H9 (cell line): ENCODE results near the gene LIG3. TPM values are rescaled to one million over a fixed set of nuclear protein-coding genes. Genes with fewer than 3 reads are reported as not detected.
"Not testable (repeated sequence)": the region's sequence is repeated elsewhere in the genome, so short reads cannot be mapped to it uniquely, and the experiment has no call there.

Source experiments
- DNase-seq: peaks from one replicate; pipeline ENCODE4 v3.0.0-alpha.2; 2017
- H2AFZ ChIP-seq: one replicate; pipeline ENCODE4 v1.6.1; 2013; ENCODE audit warnings: mild to moderate bottlenecking, low read length, control low read depth, moderate library complexity
- H2AK5ac ChIP-seq: 2 replicates; pipeline ENCODE4 v1.6.1; 2013; ENCODE audit warnings: low read length, control low read depth, mixed read lengths; ENCODE audit not compliant: insufficient read length
- H2BK120ac ChIP-seq: one replicate; pipeline ENCODE4 v1.6.1; 2013; ENCODE audit warnings: low read depth, mild to moderate bottlenecking, low read length, control low read depth, inconsistent platforms; ENCODE audit not compliant: poor library complexity, severe bottlenecking
- H2BK12ac ChIP-seq: 2 replicates; pipeline ENCODE4 v1.6.1; 2013; ENCODE audit warnings: low read length, control low read depth, mixed read lengths, low read depth; ENCODE audit not compliant: insufficient read length
- H2BK15ac ChIP-seq: 2 replicates; pipeline ENCODE4 v1.6.1; 2013; ENCODE audit warnings: low read depth, low read length, control low read depth
- H2BK20ac ChIP-seq: one replicate; pipeline ENCODE4 v1.6.1; 2013; ENCODE audit warnings: low read depth, mild to moderate bottlenecking, low read length, control low read depth, inconsistent platforms; ENCODE audit not compliant: poor library complexity, severe bottlenecking
- H2BK5ac ChIP-seq: 2 replicates; pipeline ENCODE4 v1.6.1; 2013; ENCODE audit warnings: low read length, control low read depth, mixed read lengths; ENCODE audit not compliant: insufficient read length
- H3K14ac ChIP-seq: 2 replicates; pipeline ENCODE4 v1.6.1; 2013; ENCODE audit warnings: low read length, control low read depth; ENCODE audit not compliant: insufficient read depth
- H3K18ac ChIP-seq: 2 replicates; pipeline ENCODE4 v1.6.1; 2013; ENCODE audit warnings: low read depth, mild to moderate bottlenecking, mixed read lengths, low read length, control low read depth; ENCODE audit not compliant: insufficient read length
- H3K23ac ChIP-seq: 2 replicates; pipeline ENCODE4 v1.6.1; 2013; ENCODE audit warnings: low read length, control low read depth, mixed read lengths, low read depth; ENCODE audit not compliant: insufficient read length
- H3K23me2 ChIP-seq: 2 replicates; pipeline ENCODE4 v1.6.1; 2013; ENCODE audit warnings: low read depth, mild to moderate bottlenecking, mixed read lengths, low read length, control low read depth; ENCODE audit not compliant: insufficient read length, poor library complexity, severe bottlenecking
- H3K27ac ChIP-seq: 2 replicates; pipeline ENCODE4 v1.5.1; 2013; ENCODE audit warnings: low read length, control low read depth, mixed read lengths, low read depth; ENCODE audit not compliant: insufficient read length
- H3K27me3 ChIP-seq: 2 replicates; pipeline ENCODE4 v1.6.1; 2013; ENCODE audit warnings: low read length, control low read depth, inconsistent platforms; ENCODE audit not compliant: insufficient read depth
- H3K4ac ChIP-seq: 2 replicates; pipeline ENCODE4 v1.6.1; 2013; ENCODE audit warnings: low read depth, mild to moderate bottlenecking, control low read depth, inconsistent platforms, low read length, moderate library complexity
- H3K4me1 ChIP-seq: 2 replicates; pipeline ENCODE4 v1.6.1; 2013; ENCODE audit warnings: low read length, control low read depth, inconsistent platforms; ENCODE audit not compliant: insufficient read depth
- H3K4me2 ChIP-seq: 2 replicates; pipeline ENCODE4 v1.6.1; 2013; ENCODE audit warnings: low read length, control low read depth, mixed read lengths; ENCODE audit not compliant: insufficient read length, insufficient read depth
- H3K56ac ChIP-seq: 2 replicates; pipeline ENCODE4 v1.6.1; 2013; ENCODE audit warnings: low read depth, mild to moderate bottlenecking, mixed read lengths, low read length, control low read depth; ENCODE audit not compliant: insufficient read length
- H3K79me1 ChIP-seq: 2 replicates; pipeline ENCODE4 v1.6.1; 2013; ENCODE audit warnings: low read depth, mild to moderate bottlenecking, moderate library complexity, low read length, control low read depth, inconsistent platforms; ENCODE audit not compliant: insufficient read depth, poor library complexity, severe bottlenecking
- H3K79me2 ChIP-seq: 2 replicates; pipeline ENCODE4 v1.6.1; 2013; ENCODE audit warnings: low read length, control low read depth, inconsistent platforms; ENCODE audit not compliant: insufficient read depth
- H3K9ac ChIP-seq: 2 replicates; pipeline ENCODE4 v1.6.1; 2013; ENCODE audit warnings: low read length, control low read depth, mixed read lengths; ENCODE audit not compliant: insufficient read length; ENCODE audit errors: extremely low read depth
- H3K9me3 ChIP-seq: one replicate; pipeline ENCODE4 v1.6.1; 2013; ENCODE audit warnings: low read depth, low read length, inconsistent platforms; ENCODE audit not compliant: control insufficient read depth
- H3T11ph ChIP-seq: one replicate; pipeline ENCODE4 v1.6.1; 2013; ENCODE audit warnings: mild to moderate bottlenecking, low read length, control low read depth, inconsistent platforms
- H4K20me1 ChIP-seq: one replicate; pipeline ENCODE4 v1.6.1; 2013; ENCODE audit not compliant: control insufficient read depth, insufficient read length, insufficient read depth
- H4K5ac ChIP-seq: 2 replicates; pipeline ENCODE4 v1.6.1; 2013; ENCODE audit warnings: low read depth, mild to moderate bottlenecking, mixed read lengths, low read length, control low read depth; ENCODE audit not compliant: insufficient read length
- H4K8ac ChIP-seq: replicated peaks from 2 replicates; pipeline ENCODE4 v1.6.1; 2013; ENCODE audit warnings: low read length, control low read depth, mixed read lengths, low read depth; ENCODE audit not compliant: insufficient read length
- H4K91ac ChIP-seq: 2 replicates; pipeline ENCODE4 v1.6.1; 2013; ENCODE audit warnings: low read depth, mild to moderate bottlenecking, moderate library complexity, mixed read lengths, low read length, control low read depth; ENCODE audit not compliant: insufficient read length
- H3K27ac Mint-ChIP-seq, 3 experiments: 2 replicates in 2 of 3; 3 replicates in 1 of 3; pipeline ENCODE4 v1.8.0; 2020 to 2021; ENCODE audit warnings: mixed read lengths in 3 of 3, mild to moderate bottlenecking in 1 of 3, moderate library complexity in 1 of 3
- H3K27me3 Mint-ChIP-seq: 2 replicates; pipeline ENCODE4 v1.8.0; 2021; ENCODE audit warnings: low read depth, mild to moderate bottlenecking, moderate library complexity, mixed read lengths
- H3K36me3 Mint-ChIP-seq, 3 experiments: 2 replicates in 2 of 3; 3 replicates in 1 of 3; pipeline ENCODE4 v1.8.0; 2020 to 2021; ENCODE audit warnings: low read depth in 3 of 3, mixed read lengths in 3 of 3; ENCODE audit not compliant: insufficient read depth in 1 of 3
- H3K4me1 Mint-ChIP-seq, 2 experiments: 2 replicates each; pipeline ENCODE4 v1.8.0; 2020; ENCODE audit warnings: mixed read lengths in 2 of 2
- H3K4me3 Mint-ChIP-seq, 2 experiments: 2 replicates in 1 of 2; 3 replicates in 1 of 2; pipeline ENCODE4 v1.8.0; 2020 to 2021; ENCODE audit warnings: mild to moderate bottlenecking in 2 of 2, mixed read lengths in 2 of 2, moderate library complexity in 1 of 2
- H3K9me3 Mint-ChIP-seq, 2 experiments: 2 replicates in 1 of 2; 3 replicates in 1 of 2; pipeline ENCODE4 v1.8.0; 2020; ENCODE audit warnings: mild to moderate bottlenecking in 2 of 2, mixed read lengths in 2 of 2, moderate library complexity in 1 of 2
- WGBS: extraction: QIAGEN DNeasy Blood & Tissue Kit; methylation state at CpG from one replicate; pipeline ENCODE4 v1.1.7; 2013; ENCODE audit warnings: missing lambda C conversion rate, low lambda C conversion rate, mixed read lengths; ENCODE audit not compliant: insufficient read length; ENCODE audit errors: extremely low coverage; 5-methylcytosine and 5-hydroxymethylcytosine counted together
- total RNA-seq: library from RNA; stranded (reverse); gene quantifications from 2 replicates; pipeline ENCODE4 v1.2.1, GENCODE V29; 2021
- TF ChIP-seq, protein P1 (sequence below): fragments of 200-600 bp; sonication (generic); conservative IDR thresholded peaks from 3 replicates; pipeline ENCODE4 v1.8.0; 2021; ENCODE audit warnings: antibody characterized with exemption, mild to moderate bottlenecking

LIG3 gene
- total RNA-seq, 1 experiment from 2014 or later, result 96.0 TPM

GRCh38 chr17:35044181-35044580 is 63.9 kb downstream of the LIG3 start:
- Histone ChIP-seq H3K4me1 (no peaks in the 10 kb centered on the region), H3K27me3 (no peaks in the 10 kb centered on the region), H4K20me1 (no peaks in the 10 kb centered on the region), H3K27ac (no peak overlapping the region), H3K23ac (no peak overlapping the region), H3K4me2 (no peak overlapping the region), H3K79me2 (no peaks in the 10 kb centered on the region), H2BK20ac (no peak overlapping the region), H3K4ac (no peak overlapping the region), H3K56ac (no peak overlapping the region), H2AFZ (no peak overlapping the region), H2BK12ac (no peak overlapping the region), H3K9ac (no peak overlapping the region), H4K5ac (no peak overlapping the region), H2AK5ac (no peak overlapping the region), H4K91ac (no peak overlapping the region), H2BK15ac (no peak overlapping the region), H3K18ac (no peak overlapping the region), H3K23me2 (no peaks in the 10 kb centered on the region), H3K14ac (no peak overlapping the region), H4K8ac (no peak overlapping the region), H3K9me3 (no peaks in the 10 kb centered on the region), H2BK5ac (no peak overlapping the region), H3K79me1 (no peaks in the 10 kb centered on the region), H2BK120ac (no peak overlapping the region), H3T11ph (no peak overlapping the region)
- TF ChIP-seq, protein P1, sequence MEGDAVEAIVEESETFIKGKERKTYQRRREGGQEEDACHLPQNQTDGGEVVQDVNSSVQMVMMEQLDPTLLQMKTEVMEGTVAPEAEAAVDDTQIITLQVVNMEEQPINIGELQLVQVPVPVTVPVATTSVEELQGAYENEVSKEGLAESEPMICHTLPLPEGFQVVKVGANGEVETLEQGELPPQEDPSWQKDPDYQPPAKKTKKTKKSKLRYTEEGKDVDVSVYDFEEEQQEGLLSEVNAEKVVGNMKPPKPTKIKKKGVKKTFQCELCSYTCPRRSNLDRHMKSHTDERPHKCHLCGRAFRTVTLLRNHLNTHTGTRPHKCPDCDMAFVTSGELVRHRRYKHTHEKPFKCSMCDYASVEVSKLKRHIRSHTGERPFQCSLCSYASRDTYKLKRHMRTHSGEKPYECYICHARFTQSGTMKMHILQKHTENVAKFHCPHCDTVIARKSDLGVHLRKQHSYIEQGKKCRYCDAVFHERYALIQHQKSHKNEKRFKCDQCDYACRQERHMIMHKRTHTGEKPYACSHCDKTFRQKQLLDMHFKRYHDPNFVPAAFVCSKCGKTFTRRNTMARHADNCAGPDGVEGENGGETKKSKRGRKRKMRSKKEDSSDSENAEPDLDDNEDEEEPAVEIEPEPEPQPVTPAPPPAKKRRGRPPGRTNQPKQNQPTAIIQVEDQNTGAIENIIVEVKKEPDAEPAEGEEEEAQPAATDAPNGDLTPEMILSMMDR, result no peak
- WGBS, result no CpG with 5 or more reads among the region's 8 CpGs
- Mint-ChIP-seq H3K36me3 (peaks cover 0 to 4% (median 0%) of the 10 kb centered on the region in 3 experiments; a peak in 1 of 7 replicates), H3K4me1 (peaks cover 8% of the 10 kb centered on the region in 2 experiments; a peak in 3 of 4 replicates), H3K4me3 (no peak overlapping the region), H3K27ac (0 out of 7 replicates have a peak overlapping the region, but pooled peaks of 1 of the 3 experiments have one; percentile 29), H3K27me3 (no peaks in the 10 kb centered on the region), H3K9me3 (no peaks in the 10 kb centered on the region)
- DNase-seq, result no peak

- not testable (repeated sequence) for H2BK5ac ChIP-seq, H2AK5ac ChIP-seq, H4K5ac ChIP-seq, H3K56ac ChIP-seq, H2BK20ac ChIP-seq, H3K27ac ChIP-seq, H3K9me3 Mint-ChIP-seq, H3K23me2 ChIP-seq, H3K9me3 ChIP-seq, H3K18ac ChIP-seq, DNase-seq, H2AFZ ChIP-seq, H3K27me3 Mint-ChIP-seq, H4K8ac ChIP-seq, H3K23ac ChIP-seq, H4K91ac ChIP-seq, H4K20me1 ChIP-seq, H2BK12ac ChIP-seq, H3K79me2 ChIP-seq, H3K14ac ChIP-seq, H3K4ac ChIP-seq, H3K4me2 ChIP-seq, H3T11ph ChIP-seq, H3K36me3 Mint-ChIP-seq, H2BK120ac ChIP-seq, H3K9ac ChIP-seq, H3K4me1 Mint-ChIP-seq, H3K4me1 ChIP-seq, H3K4me3 Mint-ChIP-seq, H3K27me3 ChIP-seq, H2BK15ac ChIP-seq, H3K79me1 ChIP-seq
- no CpG with 5 or more reads among the region's 13 CpGs for WGBS
- peak overlapping the region in 2 of 3 experiments; percentile 31 to 49; a peak in 1 of 7 replicates for H3K27ac Mint-ChIP-seq
Observed at GRCh38 chr17:35045458-35045979, 65.2 kb downstream of the LIG3 start.
